Measurements from ENCODE around the gene SPACDR.

The SPACDR gene

DNA sequence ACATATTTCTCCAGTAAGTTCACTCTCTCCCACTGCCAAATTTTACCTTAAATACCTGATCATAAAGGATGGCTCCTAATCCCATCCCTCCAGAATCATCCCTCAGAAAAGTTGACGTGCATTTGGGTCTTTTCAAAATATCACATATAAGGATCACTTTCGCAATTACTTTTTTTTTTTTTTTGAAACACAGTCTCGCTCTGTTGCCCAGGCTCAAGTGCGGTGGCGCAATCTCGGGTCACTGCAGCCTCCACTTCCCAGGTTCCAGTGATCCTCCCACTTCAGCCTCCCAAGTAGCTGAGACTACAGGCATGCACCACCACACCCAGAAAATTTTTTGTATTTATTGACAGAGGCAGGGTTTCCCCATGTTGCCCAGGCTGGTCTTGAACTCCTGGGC, 53.0 kb downstream of the SPACDR start:
- DNase-seq, result no peak

DNA sequence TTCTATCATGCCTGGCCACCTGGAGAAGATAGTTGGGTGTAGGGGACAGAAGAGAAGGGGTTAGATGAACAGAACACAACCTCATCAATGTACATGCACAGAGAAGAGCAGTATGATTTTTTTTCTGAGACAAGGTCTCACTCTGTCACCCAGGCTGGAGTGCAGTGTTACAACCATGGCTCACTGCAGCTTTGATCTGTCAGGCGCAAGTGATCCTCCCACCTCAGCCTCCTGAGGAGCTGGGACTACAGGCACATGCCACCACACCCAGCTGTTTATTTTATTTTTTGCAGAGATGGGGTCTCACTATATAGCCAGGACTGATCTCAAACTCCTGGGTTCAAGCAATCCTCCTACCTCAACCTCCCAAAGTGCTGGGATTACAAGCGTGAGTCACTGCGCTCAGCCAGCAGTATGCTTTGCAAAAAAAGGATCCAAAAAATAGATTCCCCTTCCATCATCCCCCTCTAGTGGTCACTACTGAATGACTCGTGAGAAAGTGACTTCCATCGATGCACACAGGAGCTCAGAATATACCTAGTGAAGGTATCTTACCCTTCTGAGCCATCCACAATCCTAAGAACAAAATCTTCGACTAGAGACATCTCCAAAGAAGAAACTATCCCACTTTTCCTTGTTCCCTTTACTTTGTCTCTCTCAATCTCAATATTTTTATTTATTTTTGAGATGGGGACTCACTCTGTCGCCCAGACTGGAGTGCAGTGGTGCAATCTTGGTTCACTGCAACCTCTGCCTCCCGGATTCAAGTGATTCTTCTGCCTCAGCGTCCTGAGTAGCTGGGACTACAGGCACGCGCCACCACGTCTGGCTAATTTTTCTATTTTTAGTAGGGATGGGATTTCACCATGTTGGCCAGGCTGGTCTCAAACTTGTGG, 56.5 kb downstream of the SPACDR start:
- peak in 1 of 14 donors; percentile 80 for DNase-seq

DNA sequence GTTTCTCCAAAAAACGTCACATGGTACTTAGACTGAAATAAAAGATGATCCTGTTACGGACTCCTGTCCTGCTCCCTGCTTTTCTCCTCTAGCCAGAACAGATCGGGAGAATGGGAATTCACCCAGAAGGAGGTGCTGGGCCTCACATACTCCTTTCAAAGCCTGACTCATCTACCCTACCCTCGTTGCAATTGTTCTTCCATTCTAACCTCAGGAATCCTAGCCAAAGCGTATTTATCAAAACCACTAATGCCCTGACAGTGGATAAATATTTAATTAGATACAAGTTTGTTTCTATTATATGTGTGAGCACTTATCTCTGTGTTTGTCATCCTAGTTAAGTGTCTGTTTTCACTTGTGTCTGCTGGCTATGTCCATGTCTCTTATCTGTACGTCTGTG, 57.3 kb downstream of the SPACDR start:
- no peak for DNase-seq
